Karpas-422 (cell line): ENCODE measurements around the gene GPI. TPM values are rescaled to one million over a fixed set of nuclear protein-coding genes. Genes with fewer than 3 reads are reported as not detected.
A peak's percentile ranks its signal among the peaks of the same experiment; 100 is the strongest.

Experiments
- DNase-seq: peaks from one replicate; pipeline ENCODE4 v3.0.0-alpha.2; 2015
- H2AFZ ChIP-seq: fragments of 200-600 bp; sonication (generic); 2 replicates; pipeline ENCODE4 v1.6.1; 2014; ENCODE audit warnings: antibody characterized with exemption, low read length, mixed read lengths
- H3K27ac ChIP-seq: fragments of 200-600 bp; sonication (generic); 2 replicates; pipeline ENCODE4 v1.5.1; 2014; ENCODE audit warnings: mild to moderate bottlenecking, low read length, moderate library complexity
- H3K27me3 ChIP-seq: fragments of 200-600 bp; sonication (generic); 2 replicates; pipeline ENCODE4 v1.6.1; 2014; ENCODE audit warnings: low read length, mixed read lengths
- H3K36me3 ChIP-seq: fragments of 200-600 bp; sonication (generic); 2 replicates; pipeline ENCODE4 v1.6.1; 2014; ENCODE audit warnings: low read length, mixed read lengths; ENCODE audit not compliant: insufficient read depth
- H3K4me1 ChIP-seq: fragments of 200-600 bp; sonication (generic); 2 replicates; pipeline ENCODE4 v1.6.1; 2014; ENCODE audit warnings: mild to moderate bottlenecking, low read length, mixed read lengths
- H3K4me2 ChIP-seq: fragments of 200-600 bp; sonication (generic); 2 replicates; pipeline ENCODE4 v1.6.1; 2014; ENCODE audit warnings: low read length, low read depth, mild to moderate bottlenecking; ENCODE audit not compliant: poor library complexity, severe bottlenecking
- H3K4me3 ChIP-seq: fragments of 200-600 bp; sonication (generic); 2 replicates; pipeline ENCODE4 v1.5.1; 2014; ENCODE audit warnings: mild to moderate bottlenecking, antibody characterized with exemption, low read length, mixed read lengths
- H3K79me2 ChIP-seq: fragments of 200-600 bp; sonication (generic); 2 replicates; pipeline ENCODE4 v1.6.1; 2014; ENCODE audit warnings: mild to moderate bottlenecking, low read length, mixed read lengths
- H3K9ac ChIP-seq: fragments of 200-600 bp; sonication (generic); 2 replicates; pipeline ENCODE4 v1.6.0; 2014; ENCODE audit warnings: low read length
- H3K9me2 ChIP-seq: fragments of 200-600 bp; sonication (generic), shearing (Covaris generic); replicated peaks from 2 replicates; pipeline ENCODE4 v1.6.0; 2014; ENCODE audit warnings: mild to moderate bottlenecking, low read length, moderate library complexity; ENCODE audit not compliant: insufficient read depth
- H3K9me3 ChIP-seq: fragments of 300-700, 200-600 bp; sonication (generic); 2 replicates; pipeline ENCODE4 v1.6.1; 2014; ENCODE audit warnings: low read length, mixed read lengths
- H4K20me1 ChIP-seq: fragments of 200-600 bp; sonication (generic); 2 replicates; pipeline ENCODE4 v1.6.1; 2014; ENCODE audit warnings: mild to moderate bottlenecking, antibody characterized with exemption, low read length, low read depth; ENCODE audit not compliant: insufficient read depth
- total RNA-seq: library from RNA; depleted of rRNA; stranded (reverse); fragments of >200 nt; shearing (Covaris generic); gene quantifications from 2 replicates; pipeline ENCODE4 v1.2.3, GENCODE V29; 2014; ENCODE audit warnings: low replicate concordance; rRNA removed

GPI gene
- total RNA-seq, result 219 and 234 TPM in 2 replicates

DNA sequence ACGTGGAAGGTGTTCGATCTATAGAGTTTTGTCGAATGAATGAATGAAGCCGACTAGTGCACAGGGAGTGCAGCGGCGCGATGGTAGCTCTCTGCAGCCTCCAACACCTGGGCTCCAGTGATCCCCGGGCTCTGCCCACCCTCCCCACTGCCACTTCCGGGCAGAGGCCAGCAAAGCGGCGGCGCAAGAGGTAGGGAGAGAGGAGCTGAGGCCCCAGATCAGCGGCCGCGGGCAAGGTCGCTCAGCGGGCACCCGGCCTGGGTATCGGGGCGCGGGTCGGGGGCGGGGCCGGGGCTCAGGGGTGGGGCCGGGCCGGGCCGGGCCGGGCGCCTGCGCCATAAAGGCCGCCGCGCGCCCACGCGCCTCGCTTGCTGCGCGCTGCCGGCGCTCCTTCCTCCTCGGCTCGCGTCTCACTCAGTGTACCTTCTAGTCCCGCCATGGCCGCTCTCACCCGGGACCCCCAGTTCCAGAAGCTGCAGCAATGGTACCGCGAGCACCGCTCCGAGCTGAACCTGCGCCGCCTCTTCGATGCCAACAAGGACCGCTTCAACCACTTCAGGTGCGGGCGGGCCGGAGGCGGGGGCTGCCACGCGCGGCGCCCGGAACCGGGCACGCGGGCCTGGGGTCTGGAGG, at the start of gene GPI:
Gene GPI (plus strand): TSS at position 367 of the 633 bp plus-strand sequence. CDS start 71 bp downstream, at position 438.
- Histone ChIP-seq H3K4me1 (peaks cover 32% of the 10 kb centered on the region), H4K20me1 (peaks cover 23% of the 10 kb centered on the region), H2AFZ (peak within 1 kb of the TSS; percentile 83; the same call in 1 of the 2 replicates), H3K27me3 (no peaks in the 10 kb centered on the region), H3K4me3 (peak within 1 kb of the TSS; percentile 100), H3K79me2 (peaks cover 43% of the 10 kb centered on the region), H3K9ac (peak within 1 kb of the TSS; percentile 100), H3K36me3 (peaks cover 31% of the 10 kb centered on the region), H3K4me2 (peak within 1 kb of the TSS; percentile 87), H3K27ac (peak within 1 kb of the TSS; percentile 72), H3K9me3 (no peaks in the 10 kb centered on the region), H3K9me2 (no peaks in the 10 kb centered on the region)
- DNase-seq, result peak; percentile 90

DNA sequence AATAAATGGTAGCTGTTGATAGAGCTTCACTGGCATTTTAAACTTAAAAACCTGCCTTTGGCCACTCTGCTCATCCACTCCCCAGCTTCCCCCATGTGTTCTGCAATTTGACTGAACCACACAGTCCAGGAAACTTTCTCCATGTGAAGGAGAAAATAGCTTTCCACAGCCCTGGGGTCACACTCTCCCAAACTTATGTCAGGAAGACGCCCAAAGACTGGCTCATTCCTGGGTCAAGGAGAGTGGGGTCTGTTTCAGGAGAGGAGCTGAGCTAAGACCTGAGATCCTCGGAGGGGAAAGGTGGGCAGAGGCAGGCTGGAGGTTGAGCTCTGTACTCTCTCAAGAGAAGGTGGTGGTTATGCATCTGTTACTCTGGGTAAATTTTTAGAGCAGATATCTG, 48.7 kb upstream of the GPI start:
- H2AFZ ChIP-seq, result no peak overlapping the region
- H3K4me1 ChIP-seq, result peaks cover 59% of the 10 kb centered on the region
- peak overlapping the region; percentile 46 for H3K9ac ChIP-seq
- H3K79me2 ChIP-seq, result peaks cover 60% of the 10 kb centered on the region
- H3K9me2 ChIP-seq, result no peaks in the 10 kb centered on the region
- H3K9me3 ChIP-seq, result no peaks in the 10 kb centered on the region
- H3K27ac ChIP-seq, result peak overlapping the region; percentile 96
- no peaks in the 10 kb centered on the region for H3K27me3 ChIP-seq
- peaks cover 3% of the 10 kb centered on the region; the same call in 1 of the 2 replicates for H3K36me3 ChIP-seq
- DNase-seq, result no peak
- H3K4me2 ChIP-seq, result peak overlapping the region; percentile 46
- peak overlapping the region; percentile 2; the same call in 1 of the 2 replicates for H3K4me3 ChIP-seq
- H4K20me1 ChIP-seq, result no peaks in the 10 kb centered on the region

DNA sequence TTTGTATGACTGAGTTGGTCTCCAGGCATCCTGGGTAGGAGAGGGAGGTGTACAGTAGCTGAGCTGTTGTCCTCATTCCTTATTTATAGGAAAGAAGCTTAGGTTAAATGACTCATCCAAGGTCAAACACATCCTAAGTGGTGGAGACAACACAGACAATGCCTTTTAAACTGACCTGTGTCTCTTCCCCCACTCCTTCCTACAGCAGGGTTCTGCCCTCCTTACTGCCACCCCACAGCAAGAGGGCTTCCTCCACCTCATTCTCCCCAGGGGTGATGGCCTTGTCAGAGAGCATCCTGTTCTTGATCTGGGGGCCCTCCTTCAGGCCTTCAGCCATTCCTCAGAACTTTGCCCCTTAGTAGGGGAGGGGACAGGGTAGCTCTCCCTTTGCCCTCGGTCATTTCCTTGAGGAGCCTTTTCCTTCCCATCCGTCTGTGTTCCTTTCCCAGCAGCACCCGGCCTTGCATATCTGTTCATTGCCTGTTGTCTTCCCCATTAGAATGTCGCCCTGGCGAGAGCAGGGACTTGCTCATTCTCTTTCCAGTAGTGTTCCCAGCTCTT, 48.2 kb upstream of the GPI start:
- Histone ChIP-seq H3K36me3 (peaks cover 3% of the 10 kb centered on the region; the same call in 1 of the 2 replicates), H3K4me2 (peak overlapping the region; percentile 46), H3K9me3 (no peaks in the 10 kb centered on the region), H3K4me1 (peaks cover 57% of the 10 kb centered on the region), H3K9ac (peak overlapping the region; percentile 46), H2AFZ (no peak overlapping the region), H3K79me2 (peaks cover 55% of the 10 kb centered on the region), H4K20me1 (no peaks in the 10 kb centered on the region), H3K9me2 (no peaks in the 10 kb centered on the region), H3K27me3 (no peaks in the 10 kb centered on the region), H3K27ac (peak overlapping the region; percentile 96), H3K4me3 (peak overlapping the region; percentile 2; the same call in 1 of the 2 replicates)
- peak; percentile 63 for DNase-seq

DNA sequence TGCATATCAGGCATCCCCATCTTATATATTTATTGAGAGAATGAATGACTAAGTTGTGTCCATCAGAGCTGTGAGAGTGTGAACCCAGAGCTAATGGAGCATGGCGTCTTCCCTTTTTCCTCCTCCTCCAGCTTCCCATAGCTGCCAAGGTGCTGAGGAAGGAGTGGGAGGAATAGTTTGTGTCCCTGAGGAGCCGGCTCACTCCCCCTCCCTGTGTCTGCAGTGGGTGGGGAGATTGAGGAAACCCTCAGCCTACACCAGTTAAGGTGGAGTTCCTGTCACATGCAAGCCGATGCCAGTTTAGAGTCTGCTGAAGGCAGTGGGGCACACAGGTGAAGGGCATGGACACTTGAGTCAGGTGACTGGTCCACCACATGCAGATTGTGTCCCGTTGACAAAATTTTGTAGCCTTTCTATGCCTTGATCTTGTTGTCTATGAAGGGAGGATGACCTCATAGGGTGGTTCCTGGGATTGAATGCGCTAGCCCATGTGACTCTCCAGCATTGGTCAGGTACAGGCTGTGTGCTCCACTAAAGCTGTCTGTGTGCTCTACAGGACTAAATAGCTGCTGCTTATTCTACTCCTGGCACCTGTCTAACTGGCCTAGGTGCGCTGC, 47.6 kb upstream of the GPI start:
- Histone ChIP-seq H3K79me2 (peaks cover 49% of the 10 kb centered on the region), H4K20me1 (no peaks in the 10 kb centered on the region), H3K27ac (peak overlapping the region; percentile 96), H3K9me3 (no peaks in the 10 kb centered on the region), H3K4me3 (no peak overlapping the region), H3K36me3 (peaks cover 3% of the 10 kb centered on the region; the same call in 1 of the 2 replicates), H3K4me2 (peak overlapping the region; percentile 46), H3K27me3 (no peaks in the 10 kb centered on the region), H2AFZ (no peak overlapping the region), H3K4me1 (peaks cover 52% of the 10 kb centered on the region), H3K9me2 (no peaks in the 10 kb centered on the region), H3K9ac (peak overlapping the region; percentile 46; the same call in 1 of the 2 replicates)
- no peak for DNase-seq

DNA sequence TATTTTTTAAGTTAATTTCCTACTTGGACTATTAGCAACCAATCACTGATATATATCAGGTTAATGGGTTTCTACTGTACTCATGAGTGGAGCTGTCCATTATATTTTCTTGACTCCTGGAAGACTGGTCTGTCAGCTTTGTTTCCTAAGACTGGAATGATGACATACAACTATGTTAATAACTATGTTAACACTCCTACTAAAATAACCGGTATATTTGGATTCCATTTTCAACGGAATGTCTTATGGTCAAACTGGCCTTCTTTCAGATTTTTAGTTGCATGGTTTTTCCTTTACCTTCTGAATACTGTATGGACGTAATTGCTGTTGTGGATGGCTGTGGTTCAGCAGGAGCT, 45.8 kb upstream of the GPI start:
- H3K4me2 ChIP-seq, result no peak overlapping the region
- no peak overlapping the region for H3K9ac ChIP-seq
- DNase-seq, result no peak
- no peaks in the 10 kb centered on the region for H3K27me3 ChIP-seq
- no peaks in the 10 kb centered on the region for H4K20me1 ChIP-seq
- peaks cover 37% of the 10 kb centered on the region for H3K4me1 ChIP-seq
- no peak overlapping the region for H3K4me3 ChIP-seq
- H2AFZ ChIP-seq, result no peak overlapping the region
- no peaks in the 10 kb centered on the region for H3K9me2 ChIP-seq
- H3K79me2 ChIP-seq, result peaks cover 41% of the 10 kb centered on the region
- peaks cover 3% of the 10 kb centered on the region; the same call in 1 of the 2 replicates for H3K36me3 ChIP-seq
- H3K27ac ChIP-seq, result no peak overlapping the region
- no peaks in the 10 kb centered on the region for H3K9me3 ChIP-seq

DNA sequence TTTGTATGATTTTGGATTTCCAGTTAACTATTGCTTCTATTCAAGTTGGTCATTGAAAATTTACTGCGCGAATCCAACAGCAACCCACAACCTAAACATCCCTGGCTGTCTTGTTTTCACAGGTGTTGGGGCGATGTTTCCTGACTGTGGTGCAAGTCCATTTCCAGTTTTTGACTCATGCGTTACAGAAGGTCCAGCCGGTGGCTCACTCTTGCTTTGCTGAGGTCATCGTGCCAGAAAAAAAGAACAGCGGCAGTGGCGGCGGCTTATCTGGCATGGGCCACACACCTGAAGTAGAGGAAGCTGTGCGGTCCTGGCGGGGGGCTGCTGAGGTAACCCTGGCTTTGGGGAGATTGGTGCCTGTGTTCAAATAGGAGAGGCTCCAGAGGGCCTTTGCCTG, 45.2 kb upstream of the GPI start:
- H3K4me3 ChIP-seq, result no peak overlapping the region
- peaks cover 41% of the 10 kb centered on the region for H3K79me2 ChIP-seq
- H3K9me2 ChIP-seq, result no peaks in the 10 kb centered on the region
- no peaks in the 10 kb centered on the region for H3K9me3 ChIP-seq
- no peak overlapping the region for H3K27ac ChIP-seq
- no peaks in the 10 kb centered on the region for H3K27me3 ChIP-seq
- H2AFZ ChIP-seq, result no peak overlapping the region
- H3K4me1 ChIP-seq, result peaks cover 31% of the 10 kb centered on the region
- H3K36me3 ChIP-seq, result peaks cover 3% of the 10 kb centered on the region; the same call in 1 of the 2 replicates
- H3K4me2 ChIP-seq, result no peak overlapping the region
- H4K20me1 ChIP-seq, result no peaks in the 10 kb centered on the region
- no peak overlapping the region for H3K9ac ChIP-seq
- no peak for DNase-seq

DNA sequence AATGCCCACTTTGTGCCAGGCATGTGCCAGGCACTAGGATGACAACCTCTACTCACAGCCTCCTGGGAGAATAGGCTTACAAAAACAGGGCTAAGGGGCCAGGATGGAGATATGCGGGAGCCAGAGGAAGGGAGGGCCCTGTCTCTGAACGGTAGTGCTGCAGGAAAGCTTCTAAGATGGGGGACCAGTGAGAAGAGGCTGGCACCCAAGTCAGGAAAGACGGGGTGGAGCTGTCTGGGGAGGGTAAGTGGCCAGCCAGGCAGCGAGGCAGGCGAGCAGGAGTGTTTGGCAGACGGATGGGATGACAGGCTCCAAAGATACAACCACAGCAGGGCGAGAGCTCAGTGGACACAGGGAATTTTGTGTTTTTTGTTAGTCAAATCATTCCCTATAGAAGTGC, 44.7 kb upstream of the GPI start:
- peaks cover 3% of the 10 kb centered on the region; the same call in 1 of the 2 replicates for H3K36me3 ChIP-seq
- no peaks in the 10 kb centered on the region for H4K20me1 ChIP-seq
- peaks cover 37% of the 10 kb centered on the region for H3K79me2 ChIP-seq
- H3K4me2 ChIP-seq, result no peak overlapping the region
- no peak overlapping the region for H3K4me3 ChIP-seq
- no peaks in the 10 kb centered on the region for H3K9me2 ChIP-seq
- no peak overlapping the region for H2AFZ ChIP-seq
- H3K27ac ChIP-seq, result no peak overlapping the region
- H3K9me3 ChIP-seq, result no peaks in the 10 kb centered on the region
- H3K27me3 ChIP-seq, result no peaks in the 10 kb centered on the region
- peaks cover 26% of the 10 kb centered on the region for H3K4me1 ChIP-seq
- no peak overlapping the region for H3K9ac ChIP-seq
- DNase-seq, result no peak

DNA sequence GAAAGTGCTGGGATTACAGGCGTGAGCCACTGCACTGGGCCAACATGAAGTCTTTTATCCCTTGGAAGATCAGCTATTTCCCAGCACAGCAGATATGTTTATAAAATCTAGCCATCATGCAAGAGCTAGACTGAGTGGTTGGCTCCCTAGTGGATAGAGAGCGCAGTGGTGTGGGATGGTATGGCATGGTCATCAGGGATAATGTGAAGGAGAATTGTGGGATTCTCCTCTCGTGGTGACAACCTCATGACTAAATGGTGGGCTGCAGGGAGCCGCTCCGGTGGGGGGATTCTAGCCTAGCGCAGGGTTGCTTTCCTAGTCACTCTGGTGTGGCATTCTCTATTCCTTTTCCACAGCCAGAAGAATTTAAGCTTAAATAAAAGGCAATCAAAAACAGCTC, 43.3 kb upstream of the GPI start:
- H3K4me1 ChIP-seq, result peaks cover 12% of the 10 kb centered on the region
- H3K36me3 ChIP-seq, result peaks cover 8% of the 10 kb centered on the region; the same call in 1 of the 2 replicates
- peaks cover 25% of the 10 kb centered on the region for H3K79me2 ChIP-seq
- H3K9ac ChIP-seq, result no peak overlapping the region
- no peaks in the 10 kb centered on the region for H4K20me1 ChIP-seq
- no peak overlapping the region for H3K4me2 ChIP-seq
- H3K4me3 ChIP-seq, result no peak overlapping the region
- H3K9me2 ChIP-seq, result no peaks in the 10 kb centered on the region
- DNase-seq, result no peak
- H3K9me3 ChIP-seq, result no peaks in the 10 kb centered on the region
- H3K27me3 ChIP-seq, result no peaks in the 10 kb centered on the region
- H2AFZ ChIP-seq, result no peak overlapping the region
- H3K27ac ChIP-seq, result no peak overlapping the region
